ENCODE measurements around the gene DDR2. TPM values are rescaled to one million over a fixed set of nuclear protein-coding genes. Genes with fewer than 3 reads are reported as not detected.

The DDR2 gene
- polyA plus RNA-seq, 1 of the 3 experiments (the other 2 are of a cell fraction) = 34.0 TPM

DNA sequence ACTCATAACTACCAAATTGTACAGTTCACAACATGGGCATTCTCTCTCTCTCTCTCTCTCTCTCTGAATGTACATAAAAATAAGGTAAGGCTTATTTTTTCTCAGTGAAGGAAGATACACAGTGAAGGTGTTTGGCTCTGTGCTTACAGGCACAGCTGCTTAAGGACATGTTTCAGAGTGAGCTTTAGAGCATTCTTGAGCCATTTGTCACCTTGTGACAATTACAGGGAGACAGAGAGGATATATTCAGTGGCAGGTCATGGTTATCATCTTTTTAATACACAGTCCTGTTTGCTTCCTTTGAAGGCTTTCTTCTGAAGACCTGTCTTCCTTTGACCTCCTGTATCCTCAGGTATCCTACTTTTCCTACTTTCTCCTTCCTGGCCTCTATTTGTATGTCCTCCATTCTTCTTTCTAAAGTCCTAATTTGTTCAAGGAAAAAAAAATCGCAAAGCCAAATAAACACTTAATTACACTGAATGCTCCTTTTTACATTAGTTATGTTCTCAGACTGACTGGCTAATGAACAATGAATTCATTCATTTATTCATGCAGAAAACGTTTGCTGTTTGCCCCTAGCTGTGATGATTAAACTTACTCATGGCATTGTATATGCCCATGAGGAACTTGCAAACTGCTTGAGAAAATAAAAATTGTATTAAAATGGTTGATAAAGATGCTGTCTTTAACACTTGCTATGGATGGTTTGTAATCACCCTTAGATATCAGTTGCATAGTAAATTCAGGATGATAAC, 191.7 kb downstream of the DDR2 start:
- Histone ChIP-seq H3K4me1 (ENCODE audit: control insufficient read depth in 1 of 2, insufficient read depth in 2 of 2, low read depth in 1 of 2, low read length in 1 of 2) (peaks cover 15 to 20% of the 10 kb centered on the region in 2 experiments), H4K20me1 (ENCODE audit: insufficient read depth) (no peaks in the 10 kb centered on the region), H3K79me2 (ENCODE audit: insufficient read depth) (no peaks in the 10 kb centered on the region), H3K9me3 (no peaks in the 10 kb centered on the region), H3K9ac (no peak overlapping the region), H3K36me3 (replicated peaks in 1 of 2; ENCODE audit: control insufficient read depth in 1 of 2, insufficient read depth in 2 of 2, low read length in 1 of 2) (no peaks in the 10 kb centered on the region), H3K9me2 (no peaks in the 10 kb centered on the region), H2AFZ (ENCODE audit: low read depth) (no peak overlapping the region), H3K27ac (ENCODE audit: low read depth in 2 of 2, low read length in 1 of 2) (peak overlapping the region in 1 of 2 experiments; percentile 30; a peak in 2 of 4 replicates), H3F3A (replicated peaks; ENCODE audit: insufficient read depth) (peaks cover 11% of the 10 kb centered on the region), H3K27me3 (ENCODE audit: insufficient read depth) (no peaks in the 10 kb centered on the region), H3K4me3 (ENCODE audit: low read depth in 2 of 2, low read length in 1 of 2) (no peak overlapping the region), H3K4me2 (0 out of 2 replicates have a peak overlapping the region, but pooled peaks have one; percentile 86)
- no peak for DNase-seq
- WGBS (ENCODE audit: low lambda C conversion rate) = 51% methylated on average over 2 of the region's 2 CpGs
- TF ChIP-seq NRF1 (IDR thresholded peaks at IDR 0.05; ENCODE audit: low read depth, low read length) = no peak
- TF ChIP-seq ELF1 (IDR thresholded peaks at IDR 0.05) = no peak
- TF ChIP-seq YY1 (IDR thresholded peaks at IDR 0.05; ENCODE audit: low read depth) = no peak
- TF ChIP-seq RCOR1 (IDR thresholded peaks at IDR 0.05; ENCODE audit: low read length) = no peak
- TF ChIP-seq, protein P1, sequence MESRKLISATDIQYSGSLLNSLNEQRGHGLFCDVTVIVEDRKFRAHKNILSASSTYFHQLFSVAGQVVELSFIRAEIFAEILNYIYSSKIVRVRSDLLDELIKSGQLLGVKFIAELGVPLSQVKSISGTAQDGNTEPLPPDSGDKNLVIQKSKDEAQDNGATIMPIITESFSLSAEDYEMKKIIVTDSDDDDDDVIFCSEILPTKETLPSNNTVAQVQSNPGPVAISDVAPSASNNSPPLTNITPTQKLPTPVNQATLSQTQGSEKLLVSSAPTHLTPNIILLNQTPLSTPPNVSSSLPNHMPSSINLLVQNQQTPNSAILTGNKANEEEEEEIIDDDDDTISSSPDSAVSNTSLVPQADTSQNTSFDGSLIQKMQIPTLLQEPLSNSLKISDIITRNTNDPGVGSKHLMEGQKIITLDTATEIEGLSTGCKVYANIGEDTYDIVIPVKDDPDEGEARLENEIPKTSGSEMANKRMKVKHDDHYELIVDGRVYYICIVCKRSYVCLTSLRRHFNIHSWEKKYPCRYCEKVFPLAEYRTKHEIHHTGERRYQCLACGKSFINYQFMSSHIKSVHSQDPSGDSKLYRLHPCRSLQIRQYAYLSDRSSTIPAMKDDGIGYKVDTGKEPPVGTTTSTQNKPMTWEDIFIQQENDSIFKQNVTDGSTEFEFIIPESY (IDR thresholded peaks at IDR 0.05; ENCODE audit: borderline replicate concordance, low read depth) = no peak
- no peak for TF ChIP-seq TEAD4 (IDR thresholded peaks at IDR 0.05; ENCODE audit: borderline replicate concordance, insufficient read depth)
- TF ChIP-seq TCF12 (IDR thresholded peaks at IDR 0.05) = no peak
- ChIA-PET CTCF (interaction anchor here (1.1 kb wide), 1 partner anchor 491 kb away, joined by 3 read pairs; no protein-coding TSS in a partner anchor), POLR2A (interaction anchor here (0.7 kb wide), 1 partner anchor 58 kb away, joined by 4 read pairs; no protein-coding TSS in a partner anchor)

DNA sequence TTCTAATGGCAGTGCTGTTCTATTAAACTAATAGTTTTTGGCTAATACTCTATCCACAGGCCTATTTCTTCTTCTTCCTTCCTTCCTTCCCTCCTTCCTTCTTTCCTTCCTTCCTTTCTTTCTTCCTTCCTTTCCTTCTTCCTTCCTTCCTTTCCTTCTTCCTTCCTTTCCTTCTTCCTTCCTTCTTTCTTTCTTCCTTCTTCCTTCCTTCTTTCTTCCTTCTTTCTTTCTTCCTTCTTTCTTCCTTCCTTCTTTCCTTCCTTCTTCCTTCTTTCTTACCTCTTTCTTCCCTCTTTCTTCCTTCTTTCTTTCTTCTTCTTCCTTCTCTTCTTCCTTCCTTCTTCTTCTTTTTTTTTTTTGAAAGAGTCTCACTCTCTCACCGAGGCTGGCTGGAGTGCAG, 197.0 kb downstream of the DDR2 start:
- H3F3A ChIP-seq (replicated peaks; ENCODE audit: insufficient read depth) = peaks cover 1% of the 10 kb centered on the region
- no peaks in the 10 kb centered on the region for H3K79me2 ChIP-seq (ENCODE audit: insufficient read depth)
- no peaks in the 10 kb centered on the region for H3K4me1 ChIP-seq (ENCODE audit: control insufficient read depth in 1 of 2, insufficient read depth in 2 of 2, low read depth in 1 of 2, low read length in 1 of 2)
- H3K9me2 ChIP-seq = no peaks in the 10 kb centered on the region
- no peak for DNase-seq
- no peak for TF ChIP-seq TEAD4 (IDR thresholded peaks at IDR 0.05; ENCODE audit: borderline replicate concordance, insufficient read depth)
- TF ChIP-seq NFIC (IDR thresholded peaks at IDR 0.05; ENCODE audit: borderline replicate concordance) = no peak
- no peak for TF ChIP-seq RCOR1 (IDR thresholded peaks at IDR 0.05; ENCODE audit: low read length)
- TF ChIP-seq, protein P2, sequence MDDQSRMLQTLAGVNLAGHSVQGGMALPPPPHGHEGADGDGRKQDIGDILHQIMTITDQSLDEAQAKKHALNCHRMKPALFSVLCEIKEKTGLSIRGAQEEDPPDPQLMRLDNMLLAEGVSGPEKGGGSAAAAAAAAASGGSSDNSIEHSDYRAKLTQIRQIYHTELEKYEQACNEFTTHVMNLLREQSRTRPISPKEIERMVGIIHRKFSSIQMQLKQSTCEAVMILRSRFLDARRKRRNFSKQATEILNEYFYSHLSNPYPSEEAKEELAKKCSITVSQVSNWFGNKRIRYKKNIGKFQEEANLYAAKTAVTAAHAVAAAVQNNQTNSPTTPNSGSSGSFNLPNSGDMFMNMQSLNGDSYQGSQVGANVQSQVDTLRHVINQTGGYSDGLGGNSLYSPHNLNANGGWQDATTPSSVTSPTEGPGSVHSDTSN (IDR thresholded peaks at IDR 0.05) = no peak
- TF ChIP-seq JUND (IDR thresholded peaks at IDR 0.05) = no peak
- TF ChIP-seq EP300 (IDR thresholded peaks at IDR 0.05; ENCODE audit: borderline replicate concordance in 1 of 2, low read depth in 1 of 2, low read length in 1 of 2) = no peak
- TF ChIP-seq, protein P3, sequence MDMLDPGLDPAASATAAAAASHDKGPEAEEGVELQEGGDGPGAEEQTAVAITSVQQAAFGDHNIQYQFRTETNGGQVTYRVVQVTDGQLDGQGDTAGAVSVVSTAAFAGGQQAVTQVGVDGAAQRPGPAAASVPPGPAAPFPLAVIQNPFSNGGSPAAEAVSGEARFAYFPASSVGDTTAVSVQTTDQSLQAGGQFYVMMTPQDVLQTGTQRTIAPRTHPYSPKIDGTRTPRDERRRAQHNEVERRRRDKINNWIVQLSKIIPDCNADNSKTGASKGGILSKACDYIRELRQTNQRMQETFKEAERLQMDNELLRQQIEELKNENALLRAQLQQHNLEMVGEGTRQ (IDR thresholded peaks at IDR 0.05; ENCODE audit: borderline replicate concordance, low read depth, low read length) = no peak
- TF ChIP-seq GATA2 (CRISPR knock-in tag; IDR thresholded peaks at IDR 0.05) = no peak
- TF ChIP-seq, protein P4, sequence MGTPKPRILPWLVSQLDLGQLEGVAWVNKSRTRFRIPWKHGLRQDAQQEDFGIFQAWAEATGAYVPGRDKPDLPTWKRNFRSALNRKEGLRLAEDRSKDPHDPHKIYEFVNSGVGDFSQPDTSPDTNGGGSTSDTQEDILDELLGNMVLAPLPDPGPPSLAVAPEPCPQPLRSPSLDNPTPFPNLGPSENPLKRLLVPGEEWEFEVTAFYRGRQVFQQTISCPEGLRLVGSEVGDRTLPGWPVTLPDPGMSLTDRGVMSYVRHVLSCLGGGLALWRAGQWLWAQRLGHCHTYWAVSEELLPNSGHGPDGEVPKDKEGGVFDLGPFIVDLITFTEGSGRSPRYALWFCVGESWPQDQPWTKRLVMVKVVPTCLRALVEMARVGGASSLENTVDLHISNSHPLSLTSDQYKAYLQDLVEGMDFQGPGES (IDR thresholded peaks at IDR 0.05; ENCODE audit: low read depth, low read length) = no peak
- no peak for TF ChIP-seq YY1 (IDR thresholded peaks at IDR 0.05; ENCODE audit: low read depth)
- no peak for TF ChIP-seq FOXJ3 (CRISPR knock-in tag; IDR thresholded peaks at IDR 0.05)
- TF ChIP-seq ELF1 (IDR thresholded peaks at IDR 0.05) = no peak
- no peak for TF ChIP-seq EZH2phosphoT487 (IDR thresholded peaks at IDR 0.05; ENCODE audit: borderline replicate concordance, low read depth)
- no peak for TF ChIP-seq CHD2 (IDR thresholded peaks at IDR 0.05; ENCODE audit: low read length, partially characterized antibody)
- no peak for TF ChIP-seq MEF2A (IDR thresholded peaks at IDR 0.05; ENCODE audit: borderline replicate concordance, low read depth)
- no peak for TF ChIP-seq FOSL2 (IDR thresholded peaks at IDR 0.05; ENCODE audit: borderline replicate concordance, low read depth)
- ChIA-PET CTCF (no interaction called here), POLR2A (no interaction called here)
- no peak overlapping the region for H2AFZ ChIP-seq (ENCODE audit: low read depth)
- no peak overlapping the region for H3K9ac ChIP-seq
- H4K20me1 ChIP-seq (ENCODE audit: insufficient read depth) = no peaks in the 10 kb centered on the region
- 64% methylated on average over 1 of the region's 1 CpG for WGBS (ENCODE audit: low lambda C conversion rate)
- H3K36me3 ChIP-seq (replicated peaks in 1 of 2; ENCODE audit: control insufficient read depth in 1 of 2, insufficient read depth in 2 of 2, low read length in 1 of 2) = no peaks in the 10 kb centered on the region
- no peak overlapping the region for H3K4me2 ChIP-seq
- no peak overlapping the region for H3K27ac ChIP-seq (ENCODE audit: low read depth in 2 of 2, low read length in 1 of 2)
- H3K4me3 ChIP-seq (ENCODE audit: low read depth in 2 of 2, low read length in 1 of 2) = no peak overlapping the region
- H3K27me3 ChIP-seq (ENCODE audit: insufficient read depth) = no peaks in the 10 kb centered on the region
- no peaks in the 10 kb centered on the region for H3K9me3 ChIP-seq
